Fibroblast of mammary gland (primary cell): ENCODE measurements around the gene ASMTL.
A peak's percentile ranks its signal among the peaks of the same experiment; 100 is the strongest.
"Not testable (repeated sequence)": the region's sequence is repeated elsewhere in the genome, so short reads cannot be mapped to it uniquely, and the experiment has no call there.

Experiments
- DNase-seq: peaks from one replicate; pipeline ENCODE4 v3.0.0-alpha.2; 2010; ENCODE audit warnings: low read depth
- H3K4me3 ChIP-seq: 2 replicates; pipeline ENCODE4 v1.5.1; 2011; ENCODE audit warnings: low read depth, mild to moderate bottlenecking, low read length, moderate library complexity; ENCODE audit not compliant: control insufficient read depth
- TF ChIP-seq, protein P1 (sequence below): conservative IDR thresholded peaks from 2 replicates; pipeline ENCODE4 v1.5.1; 2011; ENCODE audit warnings: low read depth, low read length, inconsistent platforms; ENCODE audit not compliant: control insufficient read depth, insufficient read depth

ASMTL gene

DNA sequence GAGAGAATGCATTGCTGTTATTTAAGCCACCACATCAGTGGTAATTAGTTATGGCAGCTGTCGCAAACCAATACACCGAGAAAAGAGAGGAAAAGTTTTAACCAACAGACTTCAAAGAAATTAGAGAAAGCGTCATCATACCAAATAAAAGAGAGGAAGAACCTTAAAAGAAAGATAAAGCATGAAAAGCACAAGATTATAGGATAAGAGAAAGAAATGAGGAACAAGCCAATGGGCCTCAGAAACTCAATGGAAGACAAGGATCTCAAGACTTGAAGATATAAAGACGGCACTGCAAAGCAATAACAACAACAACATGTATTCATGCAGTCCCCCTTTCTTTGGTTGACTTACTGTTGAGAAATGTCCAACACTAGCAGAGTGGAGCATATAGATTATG, 22.8 kb upstream of the ASMTL start:
- no peak overlapping the region for H3K4me3 ChIP-seq
- TF ChIP-seq, protein P1, sequence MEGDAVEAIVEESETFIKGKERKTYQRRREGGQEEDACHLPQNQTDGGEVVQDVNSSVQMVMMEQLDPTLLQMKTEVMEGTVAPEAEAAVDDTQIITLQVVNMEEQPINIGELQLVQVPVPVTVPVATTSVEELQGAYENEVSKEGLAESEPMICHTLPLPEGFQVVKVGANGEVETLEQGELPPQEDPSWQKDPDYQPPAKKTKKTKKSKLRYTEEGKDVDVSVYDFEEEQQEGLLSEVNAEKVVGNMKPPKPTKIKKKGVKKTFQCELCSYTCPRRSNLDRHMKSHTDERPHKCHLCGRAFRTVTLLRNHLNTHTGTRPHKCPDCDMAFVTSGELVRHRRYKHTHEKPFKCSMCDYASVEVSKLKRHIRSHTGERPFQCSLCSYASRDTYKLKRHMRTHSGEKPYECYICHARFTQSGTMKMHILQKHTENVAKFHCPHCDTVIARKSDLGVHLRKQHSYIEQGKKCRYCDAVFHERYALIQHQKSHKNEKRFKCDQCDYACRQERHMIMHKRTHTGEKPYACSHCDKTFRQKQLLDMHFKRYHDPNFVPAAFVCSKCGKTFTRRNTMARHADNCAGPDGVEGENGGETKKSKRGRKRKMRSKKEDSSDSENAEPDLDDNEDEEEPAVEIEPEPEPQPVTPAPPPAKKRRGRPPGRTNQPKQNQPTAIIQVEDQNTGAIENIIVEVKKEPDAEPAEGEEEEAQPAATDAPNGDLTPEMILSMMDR: no peak
- no peak for DNase-seq

DNA sequence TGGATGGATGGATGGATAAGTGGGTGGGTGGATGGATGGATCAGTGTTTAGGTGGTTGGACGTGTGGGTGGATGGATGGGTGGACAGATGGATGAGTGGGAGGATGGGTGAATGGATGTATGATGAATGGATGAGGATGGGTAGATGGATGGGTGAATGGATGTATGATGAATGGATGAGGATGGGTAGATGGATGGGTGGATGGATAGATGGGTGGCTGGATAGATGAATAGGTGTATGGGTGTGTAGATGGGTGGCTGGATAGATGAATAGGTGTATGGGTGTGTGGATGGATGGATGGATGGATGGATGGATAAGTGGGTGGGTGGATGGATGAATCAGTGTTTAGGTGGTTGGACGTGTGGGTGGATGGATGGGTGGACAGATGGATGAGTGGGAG, 21.9 kb upstream of the ASMTL start:
- DNase-seq, H3K4me3 ChIP-seq: not testable (repeated sequence)

DNA sequence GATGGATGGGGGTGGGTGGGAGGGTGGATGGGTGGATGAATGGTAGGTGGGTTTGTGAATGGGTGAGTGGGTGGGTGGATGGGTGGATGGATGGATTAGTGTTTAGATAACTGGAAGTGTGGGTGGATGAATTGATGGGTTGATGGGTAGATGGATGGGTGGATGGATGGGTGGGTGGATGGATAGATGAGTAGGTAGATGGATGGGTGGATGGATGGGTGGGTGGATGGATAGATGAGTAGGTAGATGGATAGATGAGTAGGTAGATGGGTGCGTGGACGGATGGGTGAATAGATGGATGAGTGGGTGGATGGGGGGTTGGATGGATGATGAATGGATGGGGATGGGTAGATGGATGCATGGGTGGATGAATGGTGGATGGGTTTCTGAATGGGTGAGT, 20.3 kb upstream of the ASMTL start:
- no peak for DNase-seq
- no peak overlapping the region for H3K4me3 ChIP-seq
- TF ChIP-seq, protein P1: no peak

DNA sequence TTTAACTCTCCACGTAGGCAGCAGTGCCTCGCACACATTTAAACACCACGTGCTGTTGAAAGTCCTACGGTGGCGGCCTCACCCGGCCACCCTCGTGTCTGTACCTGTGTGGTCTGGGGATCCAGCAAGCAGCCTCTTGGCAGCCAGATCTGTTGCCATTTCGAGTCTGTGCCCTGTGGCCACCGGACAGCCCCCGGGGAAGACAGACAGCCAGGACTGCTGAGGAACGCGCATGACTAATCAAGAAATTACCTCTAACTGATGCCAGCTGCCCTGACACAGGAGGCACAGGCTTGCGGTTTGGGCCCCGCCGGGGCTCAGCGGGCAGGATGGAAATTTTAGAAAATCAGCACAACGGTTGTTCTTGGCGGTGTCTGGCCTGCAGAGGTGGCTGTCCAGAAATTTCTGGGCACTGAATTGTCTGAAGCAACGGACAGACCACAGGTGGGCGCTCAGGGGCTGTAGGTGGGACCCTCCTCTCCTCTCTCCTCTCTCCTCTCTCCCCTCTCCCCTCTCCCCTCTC, 15.6 kb upstream of the ASMTL start:
- TF ChIP-seq, protein P1: no peak
- DNase-seq: peak; percentile 27
- H3K4me3 ChIP-seq: no peak overlapping the region

DNA sequence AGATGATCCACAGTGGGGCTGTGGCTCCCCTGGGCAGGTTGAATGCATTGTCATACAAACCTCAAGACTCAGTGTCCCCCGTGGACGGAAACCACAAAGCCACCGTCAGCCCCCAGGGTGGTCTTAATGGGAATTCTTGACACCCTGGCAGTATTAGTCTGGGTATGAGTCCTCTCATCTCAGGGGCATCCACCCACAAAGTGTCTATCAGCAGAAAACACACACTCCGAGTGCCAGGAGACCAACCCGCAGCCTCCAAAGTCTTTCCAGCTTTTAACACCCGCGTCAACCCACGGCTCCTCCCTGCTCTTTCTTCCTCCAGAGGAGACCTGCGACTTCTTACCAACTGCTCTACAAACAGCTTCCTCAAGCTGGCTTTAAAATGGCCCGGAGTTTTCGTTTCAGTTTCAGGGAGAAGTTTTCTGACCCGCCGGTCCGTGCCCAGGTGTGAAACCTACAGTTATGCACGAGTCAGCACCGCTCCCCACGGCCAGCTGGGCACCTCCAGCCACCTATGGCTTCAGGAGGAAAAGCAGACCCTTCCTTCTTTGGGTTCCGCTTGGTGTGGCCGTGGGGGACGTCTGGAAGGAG, 14.4 kb upstream of the ASMTL start:
- H3K4me3 ChIP-seq: no peak overlapping the region
- DNase-seq: no peak
- TF ChIP-seq, protein P1: no peak

DNA sequence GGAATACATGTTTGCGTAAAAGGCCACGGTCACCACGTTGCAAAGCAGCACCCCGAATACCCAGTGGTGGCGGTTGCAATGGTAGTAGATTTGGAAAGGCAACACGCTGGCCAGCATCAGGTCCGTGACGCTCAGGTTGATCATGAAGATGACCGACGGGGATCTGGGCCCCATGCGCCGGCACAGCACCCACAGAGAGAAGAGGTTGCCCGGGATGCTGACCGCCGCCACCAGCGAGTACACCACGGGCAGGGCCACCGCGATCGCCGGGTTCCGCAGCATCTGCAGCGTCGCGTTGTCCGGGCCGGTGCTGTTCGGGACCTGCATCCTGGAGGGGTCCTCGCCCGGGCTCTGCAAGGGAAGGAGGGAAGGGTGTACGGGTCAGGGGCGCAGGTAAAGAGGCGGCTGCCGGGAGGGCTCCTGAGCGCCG, 13.5 kb upstream of the ASMTL start:
- TF ChIP-seq, protein P1: no peak
- no peak for DNase-seq
- no peak overlapping the region for H3K4me3 ChIP-seq

DNA sequence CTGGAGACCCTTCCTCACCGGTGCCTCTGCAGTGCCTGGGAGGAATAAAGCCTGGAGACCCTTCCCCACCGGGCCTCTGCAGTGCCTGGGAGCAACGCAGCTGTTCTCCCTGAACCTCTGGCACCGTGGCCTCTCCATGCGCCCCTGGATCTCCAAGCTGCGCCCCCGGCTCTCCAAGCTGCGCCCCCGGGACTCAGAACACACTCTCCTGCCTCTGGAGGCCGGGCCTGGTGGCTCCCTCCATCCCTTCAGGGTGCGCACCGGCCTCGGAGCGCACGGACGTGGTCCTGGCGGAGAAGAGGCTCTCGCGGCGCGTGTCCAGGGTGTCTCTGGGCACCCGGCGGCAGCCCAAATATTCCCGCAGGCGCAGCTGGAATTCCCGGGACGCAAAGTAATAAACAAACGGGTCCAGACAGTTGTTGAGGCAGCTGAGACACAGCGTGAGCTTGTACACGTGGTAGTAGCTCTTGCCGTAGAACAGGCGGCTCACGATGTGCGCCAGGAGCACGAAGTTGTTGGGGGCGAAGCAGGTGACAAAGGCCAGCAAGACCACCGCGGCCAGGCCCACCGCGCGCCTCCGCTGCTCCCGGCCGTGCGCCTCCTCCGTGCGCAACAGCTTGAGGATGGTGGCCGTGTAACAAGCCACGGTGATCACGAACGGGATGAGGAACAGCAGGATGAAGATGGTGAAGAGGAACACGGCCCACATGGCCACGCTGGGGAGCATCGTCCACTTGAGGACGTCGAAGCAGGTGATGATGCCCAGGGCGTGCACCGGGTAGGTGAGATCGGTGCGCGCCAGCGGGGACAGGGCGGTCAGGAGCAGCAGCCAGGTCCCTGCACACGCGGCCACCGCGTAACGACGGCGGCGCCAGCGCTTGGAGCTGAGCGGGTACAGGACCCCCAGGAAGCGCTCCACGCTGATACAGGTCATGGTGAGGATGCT, 12.8 kb upstream of the ASMTL start:
- TF ChIP-seq, protein P1: no peak
- H3K4me3 ChIP-seq: no peak overlapping the region
- DNase-seq: no peak
